Stomach (tissue), 9 donors: ENCODE data around the gene PINK1. TPM values are rescaled to one million over a fixed set of nuclear protein-coding genes. Genes with fewer than 3 reads are reported as not detected.
"Not testable (repeated sequence)": the region's sequence is repeated elsewhere in the genome, so short reads cannot be mapped to it uniquely, and the experiment has no call there.

Experiments used
- DNase-seq, 2 donors: peaks; one replicate each; pipeline versions ENCODE4 v3.0.0 to v3.0.0-alpha.2; 2013 to 2019
- H3K27ac ChIP-seq, 5 donors: fragments of 200-600 bp in 4 of 5; sonication (generic) in 4 of 5; one replicate each; pipeline ENCODE4 v1.5.1; 2013 to 2019; ENCODE audit warnings: mild to moderate bottlenecking in 1 of 5, moderate library complexity in 1 of 5
- H3K27me3 ChIP-seq, 3 donors: fragments of 200-600 bp; sonication (generic); one replicate each; pipeline ENCODE4 v1.5.1; 2017 to 2019; ENCODE audit warnings: mixed run types in 1 of 3
- H3K36me3 ChIP-seq, 4 donors: fragments of 200-600 bp; sonication (generic); 1 replicate in 3 of 4; 2 replicates in 1 of 4; pipeline ENCODE4 v1.5.1; 2016 to 2019
- H3K4me1 ChIP-seq, 4 donors: fragments of 200-600 bp; sonication (generic); one replicate each; pipeline ENCODE4 v1.5.1; 2016 to 2019
- H3K4me3 ChIP-seq, 4 donors: fragments of 200-600 bp; sonication (generic) in 3 of 4; one replicate each; pipeline ENCODE4 v1.5.1; 2016 to 2019; ENCODE audit warnings: mild to moderate bottlenecking in 1 of 4
- H3K9me3 ChIP-seq, 4 donors: fragments of 200-600 bp; sonication (generic); one replicate each; pipeline ENCODE4 v1.5.1; 2016 to 2019
- EP300 ChIP-seq: sonication (generic); formaldehyde crosslinking; IDR thresholded peaks from one replicate; pipeline ENCODE4 v1.6.1; 2017; ENCODE audit warnings: antibody characterized with exemption
- POLR2A ChIP-seq, 4 donors: fragments of 450-650 bp; IDR thresholded peaks; one replicate each; pipeline ENCODE4 v1.6.1; 2016; ENCODE audit warnings: antibody characterized with exemption in 4 of 4, control low read depth in 2 of 4, mild to moderate bottlenecking in 1 of 4, moderate library complexity in 1 of 4
- POLR2AphosphoS5 ChIP-seq, 3 donors: sonication (generic); formaldehyde crosslinking; IDR thresholded peaks; one replicate each; pipeline ENCODE4 v1.6.1; 2016; ENCODE audit warnings: antibody characterized with exemption in 3 of 3
- WGBS, 5 donors: extraction: QIAGEN DNeasy Blood & Tissue Kit in 3 of 5; methylation state at CpG; one replicate each; pipeline versions ENCODE4 v1.1.5 to v1.1.7; 2013 to 2018; 5-methylcytosine and 5-hydroxymethylcytosine counted together
- intact Hi-C: fragments of 100-400 bp; cut with DNase I; formaldehyde crosslinking; loops from one replicate; pipeline ENCODE4 v1.15.1; 2023; ENCODE audit warnings: low total_unique reads
- polyA plus RNA-seq, 3 donors: library from polyadenylated mRNA; stranded (reverse); fragments of 200-250 nt; gene quantifications; one replicate each; pipeline ENCODE4 v1.2.3, GENCODE V29; 2013
- total RNA-seq, 5 donors: library from RNA; depleted of rRNA; stranded (reverse); fragments of >200 nt; gene quantifications; one replicate each; pipeline versions ENCODE4 v1.1.0 to v1.2.3, GENCODE V29; 2014 to 2016
- TF ChIP-seq, protein P1 (sequence below), 7 experiments: fragments of 450-650 bp in 4 of 7; fragments of 200-600 bp in 3 of 7; sonication (generic) in 3 of 7; IDR thresholded peaks; one replicate each; pipeline ENCODE4 v1.5.1; 2016 to 2019; ENCODE audit warnings: antibody characterized with exemption in 7 of 7, control low read depth in 2 of 7, mild to moderate bottlenecking in 1 of 7
- donor health status: healthy with polysubstance abuse.
- donor health status: Bipolar disorder and iron deficiency.
- donor health status: healthy.

The PINK1 gene
- total and polyA plus RNA-seq, 8 donors = 21.0 to 169 (median 53.8) TPM

DNA sequence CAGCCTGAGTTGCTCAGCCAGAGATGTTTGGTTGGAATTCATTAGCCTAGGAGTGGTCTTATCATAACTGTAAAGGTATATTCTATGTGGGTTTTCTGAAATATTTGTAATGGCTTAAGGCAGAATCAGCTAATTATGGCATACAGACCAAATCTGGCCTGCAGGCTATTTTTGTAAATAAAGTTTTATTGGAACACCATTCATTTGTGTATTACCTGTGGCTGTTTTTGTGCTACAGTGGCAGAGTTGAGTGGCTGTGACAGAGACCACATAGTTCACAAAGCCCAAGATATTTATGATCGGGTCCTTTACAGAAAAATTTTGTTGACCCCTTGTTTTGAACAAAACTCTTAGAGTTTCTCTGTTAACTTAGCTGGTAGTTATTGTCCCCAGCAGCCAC lies 35.3 kb downstream of the PINK1 start:
- no peak for DNase-seq
- whole genome bisulfite sequencing, 5 donors = 92 to 100% (median 95%) methylated on average over 1 of the region's 1 CpG

DNA sequence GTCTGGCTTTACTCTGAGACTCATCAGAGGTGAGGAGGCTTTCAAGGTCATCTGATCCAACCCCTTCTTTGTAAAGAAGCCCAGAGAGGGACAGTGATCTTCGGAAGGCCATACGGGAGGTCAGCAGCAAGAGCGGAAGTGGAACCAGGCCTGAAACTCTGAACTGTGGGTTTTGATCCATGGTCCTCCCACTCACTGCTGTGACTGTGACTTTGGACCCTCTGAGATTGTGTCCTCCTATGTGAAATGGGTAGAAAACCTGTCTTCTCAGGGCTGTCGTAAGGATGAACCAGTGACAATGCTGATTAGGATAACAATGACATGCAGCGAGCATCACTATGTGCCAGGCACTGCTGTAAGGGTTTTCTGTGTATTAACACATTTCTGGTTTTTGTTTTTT lies 37.7 kb downstream of the PINK1 start:
- Histone ChIP-seq H3K27ac (no peak overlapping the region), H3K27me3 (no peaks in the 10 kb centered on the region), H3K36me3 (no peaks in the 10 kb centered on the region), H3K4me1 (no peaks in the 10 kb centered on the region), H3K9me3 (no peaks in the 10 kb centered on the region), H3K4me3 (no peak overlapping the region)
- DNase-seq = no peak
- WGBS, 5 donors = 81 to 93% (median 90%) methylated on average over 5 of the region's 5 CpGs
- intact Hi-C loops = no loop called here
- TF ChIP-seq POLR2A (IDR thresholded peaks at IDR 0.05) = no peak
- TF ChIP-seq POLR2AphosphoS5 (IDR thresholded peaks at IDR 0.05) = no peak
- no peak for TF ChIP-seq EP300
- TF ChIP-seq, protein P1, sequence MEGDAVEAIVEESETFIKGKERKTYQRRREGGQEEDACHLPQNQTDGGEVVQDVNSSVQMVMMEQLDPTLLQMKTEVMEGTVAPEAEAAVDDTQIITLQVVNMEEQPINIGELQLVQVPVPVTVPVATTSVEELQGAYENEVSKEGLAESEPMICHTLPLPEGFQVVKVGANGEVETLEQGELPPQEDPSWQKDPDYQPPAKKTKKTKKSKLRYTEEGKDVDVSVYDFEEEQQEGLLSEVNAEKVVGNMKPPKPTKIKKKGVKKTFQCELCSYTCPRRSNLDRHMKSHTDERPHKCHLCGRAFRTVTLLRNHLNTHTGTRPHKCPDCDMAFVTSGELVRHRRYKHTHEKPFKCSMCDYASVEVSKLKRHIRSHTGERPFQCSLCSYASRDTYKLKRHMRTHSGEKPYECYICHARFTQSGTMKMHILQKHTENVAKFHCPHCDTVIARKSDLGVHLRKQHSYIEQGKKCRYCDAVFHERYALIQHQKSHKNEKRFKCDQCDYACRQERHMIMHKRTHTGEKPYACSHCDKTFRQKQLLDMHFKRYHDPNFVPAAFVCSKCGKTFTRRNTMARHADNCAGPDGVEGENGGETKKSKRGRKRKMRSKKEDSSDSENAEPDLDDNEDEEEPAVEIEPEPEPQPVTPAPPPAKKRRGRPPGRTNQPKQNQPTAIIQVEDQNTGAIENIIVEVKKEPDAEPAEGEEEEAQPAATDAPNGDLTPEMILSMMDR (IDR thresholded peaks at IDR 0.05) = no peak

More for the DNA sequence above, 35.3 kb downstream of the PINK1 start:
- Histone ChIP-seq H3K27me3 (no peaks in the 10 kb centered on the region), H3K4me3 (no peak overlapping the region), H3K36me3 (no peaks in the 10 kb centered on the region), H3K9me3 (no peaks in the 10 kb centered on the region), H3K4me1 (no peaks in the 10 kb centered on the region), H3K27ac (no peak overlapping the region)
- TF ChIP-seq POLR2A (IDR thresholded peaks at IDR 0.05) = no peak
- no peak for TF ChIP-seq EP300
- no peak for TF ChIP-seq POLR2AphosphoS5 (IDR thresholded peaks at IDR 0.05)
- TF ChIP-seq, protein P1 (IDR thresholded peaks at IDR 0.05) = no peak
- intact Hi-C loops = no loop called here

- intact Hi-C loops = no loop called here
- no peaks in the 10 kb centered on the region for H3K36me3 ChIP-seq
- no peaks in the 10 kb centered on the region for H3K9me3 ChIP-seq
- TF ChIP-seq POLR2AphosphoS5 (IDR thresholded peaks at IDR 0.05) (no peak), EP300 (no peak), POLR2A (IDR thresholded peaks at IDR 0.05) (no peak)
- TF ChIP-seq, protein P1 (IDR thresholded peaks at IDR 0.05) = no peak
- H3K27me3 ChIP-seq = no peaks in the 10 kb centered on the region
- no peaks in the 10 kb centered on the region for H3K4me1 ChIP-seq
- no peak for DNase-seq
- no peak overlapping the region for H3K27ac ChIP-seq
- 82 to 93% (median 87%) methylated on average over 4 of the region's 4 CpGs for WGBS, 5 donors
- H3K4me3 ChIP-seq = no peak overlapping the region
Observed at GRCh38 chr1:20672265-20672632, 39.0 kb downstream of the PINK1 start.

DNA sequence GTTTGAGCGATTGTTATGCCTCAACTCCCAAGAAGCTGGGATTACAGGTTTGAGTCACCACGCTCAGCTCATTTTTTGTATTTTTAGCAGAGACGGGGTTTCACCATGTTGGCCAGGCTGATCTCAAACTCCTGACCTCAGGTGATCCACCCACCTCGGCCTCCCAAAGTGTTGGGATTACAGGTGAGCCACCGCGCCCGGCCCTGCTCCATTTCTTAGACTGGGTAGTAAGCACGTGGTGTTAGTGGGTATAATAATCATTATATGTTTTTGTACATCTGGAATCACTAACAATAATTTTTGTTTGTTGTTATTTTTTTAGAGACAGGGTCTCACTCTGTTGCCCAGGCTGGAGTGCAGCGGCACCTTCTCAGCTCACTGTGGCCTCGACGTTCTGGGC lies 40.4 kb downstream of the PINK1 start:
- intact Hi-C loops, H3K27me3 ChIP-seq, H3K4me3 ChIP-seq, DNase-seq, H3K36me3 ChIP-seq, H3K27ac ChIP-seq, H3K9me3 ChIP-seq, H3K4me1 ChIP-seq: not testable (repeated sequence)
- 87 to 91% (median 89%) methylated on average over 11 of the region's 11 CpGs for WGBS, 5 donors

DNA sequence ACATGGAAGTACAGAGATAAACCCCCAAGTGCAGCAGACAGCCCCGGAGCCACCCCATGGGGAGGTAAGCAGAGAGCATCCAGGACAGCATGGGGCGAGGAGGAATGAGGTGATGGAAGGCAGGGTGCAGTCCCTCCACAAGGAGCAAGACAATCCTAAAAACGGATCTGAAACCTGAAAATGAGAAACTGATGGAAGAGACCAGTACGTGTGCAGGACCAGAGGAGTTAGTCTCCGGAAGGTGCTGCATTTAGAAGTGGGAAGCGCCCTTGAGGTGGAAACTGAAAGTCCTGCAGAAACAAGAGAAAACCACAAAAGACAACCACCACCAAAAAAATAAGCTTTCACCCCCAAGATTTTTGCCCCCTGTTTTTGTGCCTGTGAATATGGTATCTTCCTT lies 45.3 kb downstream of the PINK1 start:
- Histone ChIP-seq H3K27me3 (no peaks in the 10 kb centered on the region), H3K4me3 (no peak overlapping the region), H3K36me3 (no peaks in the 10 kb centered on the region), H3K4me1 (no peaks in the 10 kb centered on the region), H3K9me3 (no peaks in the 10 kb centered on the region), H3K27ac (no peak overlapping the region)
- no peak for DNase-seq
- WGBS, 5 donors = 73 to 82% (median 78%) methylated on average over 6 of the region's 6 CpGs
- intact Hi-C loops = no loop called here
- TF ChIP-seq POLR2AphosphoS5 (IDR thresholded peaks at IDR 0.05) (no peak), POLR2A (IDR thresholded peaks at IDR 0.05) (no peak), EP300 (no peak)
- TF ChIP-seq, protein P1 (IDR thresholded peaks at IDR 0.05) = no peak
